Neural cell (in vitro differentiated cells): ENCODE measurements around the gene CAMK1D.
A peak's percentile ranks its signal among the peaks of the same experiment; 100 is the strongest.

Experiments
- EZH2 ChIP-seq: fragments of 200-600, 300-800 bp; shearing (Covaris generic), sonication (generic); IDR thresholded peaks from 2 replicates; pipeline ENCODE4 v1.6.1; 2014; ENCODE audit warnings: antibody characterized with exemption, low read length, borderline replicate concordance, mild to moderate bottlenecking; ENCODE audit not compliant: insufficient read depth, poor library complexity, severe bottlenecking
- POLR2AphosphoS5 ChIP-seq: IDR thresholded peaks from 2 replicates; pipeline ENCODE4 v1.6.1; 2012
- TF ChIP-seq, protein P1 (sequence below): fragments of 450-650 bp; IDR thresholded peaks from 2 replicates; pipeline ENCODE4 v1.5.1; 2014; ENCODE audit warnings: antibody characterized with exemption, mild to moderate bottlenecking, moderate library complexity; ENCODE audit not compliant: poor library complexity, severe bottlenecking

DNA sequence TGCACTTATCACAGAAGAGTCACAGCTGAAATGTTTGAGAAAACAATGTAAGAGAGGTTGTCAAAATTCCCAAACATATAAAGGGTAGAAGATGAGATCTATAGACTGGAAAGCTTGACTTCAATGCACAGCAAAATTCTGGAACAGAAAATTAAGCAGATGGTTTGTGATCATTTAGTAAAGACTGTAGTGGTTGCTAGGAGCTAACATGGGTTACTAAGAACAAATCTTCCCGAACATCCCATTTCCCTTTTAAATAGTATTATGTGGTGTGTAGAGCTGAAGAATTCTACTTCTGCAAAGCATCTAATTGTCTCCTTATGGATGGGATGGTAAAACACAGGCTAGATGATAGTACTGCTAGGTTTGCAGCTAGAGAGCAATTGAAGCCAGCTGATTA is 312.3 kb downstream of the CAMK1D start:
- TF ChIP-seq, protein P1, sequence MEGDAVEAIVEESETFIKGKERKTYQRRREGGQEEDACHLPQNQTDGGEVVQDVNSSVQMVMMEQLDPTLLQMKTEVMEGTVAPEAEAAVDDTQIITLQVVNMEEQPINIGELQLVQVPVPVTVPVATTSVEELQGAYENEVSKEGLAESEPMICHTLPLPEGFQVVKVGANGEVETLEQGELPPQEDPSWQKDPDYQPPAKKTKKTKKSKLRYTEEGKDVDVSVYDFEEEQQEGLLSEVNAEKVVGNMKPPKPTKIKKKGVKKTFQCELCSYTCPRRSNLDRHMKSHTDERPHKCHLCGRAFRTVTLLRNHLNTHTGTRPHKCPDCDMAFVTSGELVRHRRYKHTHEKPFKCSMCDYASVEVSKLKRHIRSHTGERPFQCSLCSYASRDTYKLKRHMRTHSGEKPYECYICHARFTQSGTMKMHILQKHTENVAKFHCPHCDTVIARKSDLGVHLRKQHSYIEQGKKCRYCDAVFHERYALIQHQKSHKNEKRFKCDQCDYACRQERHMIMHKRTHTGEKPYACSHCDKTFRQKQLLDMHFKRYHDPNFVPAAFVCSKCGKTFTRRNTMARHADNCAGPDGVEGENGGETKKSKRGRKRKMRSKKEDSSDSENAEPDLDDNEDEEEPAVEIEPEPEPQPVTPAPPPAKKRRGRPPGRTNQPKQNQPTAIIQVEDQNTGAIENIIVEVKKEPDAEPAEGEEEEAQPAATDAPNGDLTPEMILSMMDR, result no peak
- TF ChIP-seq EZH2, result no peak
- peak; percentile 50 for TF ChIP-seq POLR2AphosphoS5
